OCI-LY1 (cell line): ENCODE data around the gene GSC2.

Source experiments
- H2AFZ ChIP-seq: fragments of 200-600 bp; sonication (generic), shearing (Covaris generic); 2 replicates; pipeline ENCODE4 v1.6.0; 2014; ENCODE audit warnings: antibody characterized with exemption, mild to moderate bottlenecking, low read length
- H3F3A ChIP-seq: fragments of 200-600 bp; sonication (generic), shearing (Covaris generic); 2 replicates; pipeline ENCODE4 v1.6.0; 2014; ENCODE audit warnings: mild to moderate bottlenecking, antibody characterized with exemption, low read length, moderate library complexity; ENCODE audit not compliant: insufficient read depth
- H3K27ac ChIP-seq: fragments of 200-600 bp; sonication (generic); 2 replicates; pipeline ENCODE4 v1.5.1; 2014; ENCODE audit warnings: low read length, mixed run types, mild to moderate bottlenecking, low read depth; ENCODE audit not compliant: poor library complexity, severe bottlenecking
- H3K27me3 ChIP-seq: fragments of 200-600 bp; sonication (generic); 2 replicates; pipeline ENCODE4 v1.6.0; 2014; ENCODE audit warnings: antibody characterized with exemption, mild to moderate bottlenecking, low read length, moderate library complexity; ENCODE audit not compliant: insufficient read depth
- H3K36me3 ChIP-seq: fragments of 200-600 bp; sonication (generic); 2 replicates; pipeline ENCODE4 v1.6.1; 2014; ENCODE audit warnings: mild to moderate bottlenecking, antibody characterized with exemption, low read length, moderate library complexity, mixed read lengths; ENCODE audit not compliant: insufficient read depth
- H3K4me1 ChIP-seq: fragments of 200-600 bp; sonication (generic); 2 replicates; pipeline ENCODE4 v1.5.1; 2014; ENCODE audit warnings: mild to moderate bottlenecking, low read length, moderate library complexity; ENCODE audit not compliant: insufficient read depth, severe bottlenecking
- H3K4me2 ChIP-seq: fragments of 200-600 bp; sonication (generic), shearing (Covaris generic); 2 replicates; pipeline ENCODE4 v1.6.1; 2014; ENCODE audit warnings: low read length
- H3K4me3 ChIP-seq: fragments of 200-600 bp; sonication (generic); 2 replicates; pipeline ENCODE4 v1.5.1; 2014; ENCODE audit warnings: low read length, low read depth, mild to moderate bottlenecking, mixed read lengths; ENCODE audit not compliant: poor library complexity, severe bottlenecking
- H3K79me2 ChIP-seq: fragments of 200-600 bp; shearing (Covaris generic); 2 replicates; pipeline ENCODE4 v1.6.1; 2016; ENCODE audit warnings: mixed run types, low read length, mixed read lengths; ENCODE audit not compliant: insufficient read depth
- H3K9ac ChIP-seq: fragments of 200-600 bp; sonication (generic), shearing (Covaris generic); 2 replicates; pipeline ENCODE4 v1.6.1; 2014; ENCODE audit warnings: mild to moderate bottlenecking, low read length, mixed read lengths
- H3K9me2 ChIP-seq: fragments of 200-600 bp; sonication (generic), shearing (Covaris generic); 2 replicates; pipeline ENCODE4 v1.6.1; 2014; ENCODE audit warnings: low read depth, mild to moderate bottlenecking, low read length, mixed read lengths
- H3K9me3 ChIP-seq: fragments of 200-600 bp; shearing (Covaris generic); 2 replicates; pipeline ENCODE4 v1.6.1; 2014; ENCODE audit warnings: low read length, mixed read lengths
- H4K20me1 ChIP-seq: fragments of 200-600 bp; sonication (generic), shearing (Covaris generic); 2 replicates; pipeline ENCODE4 v1.6.0; 2016; ENCODE audit warnings: mild to moderate bottlenecking, low read length; ENCODE audit not compliant: insufficient read depth
- EZH2 ChIP-seq: fragments of 200-600 bp; sonication (generic), shearing (Covaris generic); IDR thresholded peaks from 2 replicates; pipeline ENCODE4 v1.8.0; 2017; ENCODE audit warnings: borderline replicate concordance, mixed run types, mild to moderate bottlenecking, antibody characterized with exemption, low read length, moderate library complexity, mixed read lengths
- TF ChIP-seq, protein P1 (sequence below): fragments of 200-600 bp; sonication (generic), shearing (Covaris generic); IDR thresholded peaks from 2 replicates; pipeline ENCODE4 v1.5.1; 2017; ENCODE audit warnings: mild to moderate bottlenecking, antibody characterized with exemption, low read length, moderate library complexity, mixed read lengths

The GSC2 gene

DNA sequence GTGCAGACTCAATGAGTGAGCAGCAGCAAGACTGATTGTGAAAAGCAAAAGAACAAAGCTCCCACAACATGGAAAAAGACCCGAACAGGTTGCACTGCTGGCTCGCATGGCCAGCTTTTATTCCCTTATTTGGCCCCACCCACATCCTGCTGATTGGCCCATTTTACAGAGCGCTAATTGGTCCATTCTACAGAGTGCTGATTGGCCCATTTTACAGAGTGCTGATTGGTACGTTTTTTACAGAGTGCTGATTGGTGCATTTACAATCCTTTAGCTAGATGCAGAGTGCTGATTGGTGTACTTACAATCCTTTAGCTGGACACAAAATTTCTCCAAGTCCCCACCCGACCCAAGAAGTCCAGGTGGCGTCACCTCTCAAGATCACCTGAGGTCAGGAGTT lies 43.8 kb upstream of the GSC2 start:
- TF ChIP-seq, protein P1, sequence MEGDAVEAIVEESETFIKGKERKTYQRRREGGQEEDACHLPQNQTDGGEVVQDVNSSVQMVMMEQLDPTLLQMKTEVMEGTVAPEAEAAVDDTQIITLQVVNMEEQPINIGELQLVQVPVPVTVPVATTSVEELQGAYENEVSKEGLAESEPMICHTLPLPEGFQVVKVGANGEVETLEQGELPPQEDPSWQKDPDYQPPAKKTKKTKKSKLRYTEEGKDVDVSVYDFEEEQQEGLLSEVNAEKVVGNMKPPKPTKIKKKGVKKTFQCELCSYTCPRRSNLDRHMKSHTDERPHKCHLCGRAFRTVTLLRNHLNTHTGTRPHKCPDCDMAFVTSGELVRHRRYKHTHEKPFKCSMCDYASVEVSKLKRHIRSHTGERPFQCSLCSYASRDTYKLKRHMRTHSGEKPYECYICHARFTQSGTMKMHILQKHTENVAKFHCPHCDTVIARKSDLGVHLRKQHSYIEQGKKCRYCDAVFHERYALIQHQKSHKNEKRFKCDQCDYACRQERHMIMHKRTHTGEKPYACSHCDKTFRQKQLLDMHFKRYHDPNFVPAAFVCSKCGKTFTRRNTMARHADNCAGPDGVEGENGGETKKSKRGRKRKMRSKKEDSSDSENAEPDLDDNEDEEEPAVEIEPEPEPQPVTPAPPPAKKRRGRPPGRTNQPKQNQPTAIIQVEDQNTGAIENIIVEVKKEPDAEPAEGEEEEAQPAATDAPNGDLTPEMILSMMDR = no peak
- TF ChIP-seq EZH2 = no peak
- no peaks in the 10 kb centered on the region for H3K79me2 ChIP-seq
- no peak overlapping the region for H2AFZ ChIP-seq
- H3F3A ChIP-seq = no peaks in the 10 kb centered on the region
- H4K20me1 ChIP-seq = no peaks in the 10 kb centered on the region
- H3K9me2 ChIP-seq = no peaks in the 10 kb centered on the region
- H3K4me2 ChIP-seq = no peak overlapping the region
- H3K4me3 ChIP-seq = no peak overlapping the region
- H3K27ac ChIP-seq = no peak overlapping the region
- no peaks in the 10 kb centered on the region; the same call in 1 of the 2 replicates for H3K36me3 ChIP-seq
- no peaks in the 10 kb centered on the region for H3K9me3 ChIP-seq
- H3K9ac ChIP-seq = no peak overlapping the region
- peaks cover 15% of the 10 kb centered on the region; the same call in 1 of the 2 replicates for H3K27me3 ChIP-seq
- H3K4me1 ChIP-seq = peaks cover 7% of the 10 kb centered on the region

DNA sequence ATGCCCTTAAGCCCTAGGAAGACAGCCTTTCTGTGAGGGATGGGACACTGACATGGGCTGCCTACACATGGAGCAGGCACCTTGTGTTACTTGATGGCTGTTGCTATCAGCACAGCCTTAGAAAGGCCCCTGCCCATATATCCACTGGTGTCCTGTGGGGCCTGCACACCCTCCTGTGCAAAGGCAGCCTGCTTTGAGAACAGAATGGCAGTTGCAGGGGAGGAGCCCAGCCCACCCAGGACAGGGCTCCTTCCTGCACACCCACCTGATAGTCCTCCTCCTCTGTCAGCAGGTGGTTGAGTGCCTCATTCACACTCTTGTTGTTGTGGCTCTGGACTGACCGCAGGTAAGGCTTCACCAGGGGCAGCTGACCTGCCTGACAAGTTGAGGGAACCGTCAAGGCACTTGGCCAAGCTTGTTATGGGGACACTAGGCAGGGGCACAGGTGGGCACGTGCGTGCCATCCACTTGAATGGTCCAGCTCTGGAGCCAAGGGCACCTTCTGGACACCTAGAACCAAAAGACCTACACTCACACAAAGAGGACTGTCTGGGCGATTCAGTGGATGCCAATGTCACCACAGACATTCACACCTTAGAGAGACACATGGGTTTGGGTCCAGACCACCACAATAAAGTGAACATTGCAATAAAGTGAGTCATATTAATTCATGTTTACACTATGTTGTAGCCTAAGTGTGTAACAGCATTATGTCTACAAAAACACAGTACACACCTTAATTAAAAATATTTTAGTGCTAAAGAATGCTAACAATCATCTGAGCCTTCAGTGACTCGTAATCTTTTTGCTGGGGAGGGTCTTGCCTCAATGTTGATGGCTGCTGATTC lies 37.8 kb upstream of the GSC2 start:
- Histone ChIP-seq H2AFZ (no peak overlapping the region), H3K9me3 (no peaks in the 10 kb centered on the region), H4K20me1 (no peaks in the 10 kb centered on the region), H3K4me1 (no peaks in the 10 kb centered on the region), H3K36me3 (no peaks in the 10 kb centered on the region), H3K27me3 (peaks cover 4% of the 10 kb centered on the region; the same call in 1 of the 2 replicates), H3K79me2 (no peaks in the 10 kb centered on the region), H3K9me2 (no peaks in the 10 kb centered on the region), H3K9ac (no peak overlapping the region), H3K4me2 (no peak overlapping the region), H3F3A (no peaks in the 10 kb centered on the region), H3K4me3 (no peak overlapping the region), H3K27ac (no peak overlapping the region)
- TF ChIP-seq EZH2 = no peak
- TF ChIP-seq, protein P1 = no peak

DNA sequence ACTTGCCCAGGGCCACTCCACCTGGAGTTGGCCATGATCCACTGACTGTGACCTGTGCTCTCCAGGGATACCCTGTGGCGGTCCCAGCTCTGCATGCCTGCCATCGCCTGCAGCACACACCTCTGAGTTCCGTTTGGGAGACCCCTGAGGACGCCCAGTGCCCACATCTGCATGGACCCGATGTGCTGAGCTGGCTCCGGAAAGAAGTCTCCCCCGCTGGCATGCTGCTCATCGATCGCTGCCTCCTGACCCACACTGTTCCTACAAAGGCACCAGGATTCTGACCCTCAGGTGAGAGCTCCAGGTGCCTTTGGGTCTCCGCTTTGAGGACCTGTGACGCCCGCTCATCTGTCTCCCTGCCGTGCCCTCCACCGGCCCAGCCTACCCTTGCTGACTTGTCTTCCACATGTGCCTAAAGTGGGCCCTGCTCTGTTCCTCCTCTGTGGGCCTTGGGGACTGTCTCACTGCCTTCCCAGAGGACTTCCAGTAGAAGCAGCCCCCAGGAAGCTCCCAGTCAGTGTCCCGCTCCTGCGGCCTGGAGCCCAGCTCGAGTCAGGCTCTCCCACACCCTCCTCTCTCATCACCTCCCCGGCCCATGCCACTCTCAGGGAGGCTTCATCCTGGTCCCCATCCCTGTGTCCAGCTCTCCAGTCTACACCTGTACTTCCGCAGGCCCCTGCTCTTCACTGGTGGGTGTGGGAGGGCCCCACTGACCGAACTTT lies 34.3 kb upstream of the GSC2 start:
- no peak overlapping the region for H3K9ac ChIP-seq
- H3K9me3 ChIP-seq = no peaks in the 10 kb centered on the region
- no peaks in the 10 kb centered on the region for H3F3A ChIP-seq
- no peak overlapping the region for H3K4me2 ChIP-seq
- H3K4me1 ChIP-seq = peaks cover 3% of the 10 kb centered on the region
- H3K27ac ChIP-seq = no peak overlapping the region
- no peaks in the 10 kb centered on the region for H3K9me2 ChIP-seq
- H3K27me3 ChIP-seq = no peaks in the 10 kb centered on the region; the same call in 1 of the 2 replicates
- H2AFZ ChIP-seq = no peak overlapping the region
- H4K20me1 ChIP-seq = no peaks in the 10 kb centered on the region
- no peaks in the 10 kb centered on the region for H3K79me2 ChIP-seq
- H3K4me3 ChIP-seq = no peak overlapping the region
- TF ChIP-seq, protein P1 = no peak
- H3K36me3 ChIP-seq = no peaks in the 10 kb centered on the region
